Neural progenitor cell (in vitro differentiated cells): Measurements from ENCODE around the gene TPP1. TPM values are rescaled to one million over a fixed set of nuclear protein-coding genes. Genes with fewer than 3 reads are reported as not detected.
A peak's percentile ranks its signal among the peaks of the same experiment; 100 is the strongest.

Source experiments
- DNase-seq: peaks from one replicate; pipeline ENCODE4 v3.0.0-alpha.2; 2016; ENCODE audit warnings: low spot score
- H2AFZ ChIP-seq: fragments of 200-600 bp; sonication (generic); replicated peaks from 2 replicates; pipeline ENCODE4 v1.6.1; 2016; ENCODE audit warnings: antibody characterized with exemption
- H3F3A ChIP-seq: fragments of 200-600 bp; sonication (generic); 2 replicates; pipeline ENCODE4 v1.6.1; 2016; ENCODE audit warnings: antibody characterized with exemption, low read depth
- H3K27ac ChIP-seq: fragments of 200-600 bp; sonication (generic); 2 replicates; pipeline ENCODE4 v1.5.1; 2016; ENCODE audit warnings: mild to moderate bottlenecking
- H3K27me3 ChIP-seq: fragments of 200-600 bp; sonication (generic); 2 replicates; pipeline ENCODE4 v1.6.1; 2016; ENCODE audit warnings: mild to moderate bottlenecking, moderate library complexity
- H3K36me3 ChIP-seq: fragments of 200-600 bp; sonication (generic); 2 replicates; pipeline ENCODE4 v1.5.1; 2016
- H3K4me1 ChIP-seq: fragments of 200-600 bp; sonication (generic); 2 replicates; pipeline ENCODE4 v1.6.1; 2016; ENCODE audit warnings: mixed run types
- H3K4me2 ChIP-seq: fragments of 200-600 bp; sonication (generic); 2 replicates; pipeline ENCODE4 v1.6.1; 2016
- H3K4me3 ChIP-seq: fragments of 200-600 bp; sonication (generic); 2 replicates; pipeline ENCODE4 v1.5.1; 2016
- H3K79me2 ChIP-seq: fragments of 200-600 bp; sonication (generic); 2 replicates; pipeline ENCODE4 v1.6.1; 2016; ENCODE audit warnings: low read depth
- H3K9ac ChIP-seq: fragments of 200-600 bp; sonication (generic); 2 replicates; pipeline ENCODE4 v1.6.1; 2016
- H3K9me3 ChIP-seq: fragments of 200-600 bp; sonication (generic); 2 replicates; pipeline ENCODE4 v1.5.1; 2016; ENCODE audit warnings: low read depth
- H4K20me1 ChIP-seq: fragments of 200-600 bp; sonication (generic); 2 replicates; pipeline ENCODE4 v1.6.1; 2016; ENCODE audit warnings: low read depth
- H3K27ac Mint-ChIP-seq: 3 replicates; pipeline ENCODE4 v1.8.0; 2021; ENCODE audit warnings: mixed read lengths
- H3K27me3 Mint-ChIP-seq: 2 replicates; pipeline ENCODE4 v1.8.0; 2022; ENCODE audit warnings: low read depth, mild to moderate bottlenecking, inconsistent platforms, moderate library complexity, mixed read lengths; ENCODE audit not compliant: insufficient read depth
- H3K36me3 Mint-ChIP-seq: 3 replicates; pipeline ENCODE4 v1.8.0; 2021; ENCODE audit warnings: mixed read lengths
- H3K4me1 Mint-ChIP-seq: 3 replicates; pipeline ENCODE4 v1.8.0; 2021; ENCODE audit warnings: mixed read lengths
- H3K4me3 Mint-ChIP-seq: 3 replicates; pipeline ENCODE4 v1.8.0; 2021; ENCODE audit warnings: mild to moderate bottlenecking, moderate library complexity, mixed read lengths
- H3K9me3 Mint-ChIP-seq: 3 replicates; pipeline ENCODE4 v1.8.0; 2020; ENCODE audit warnings: mixed read lengths
- EZH2 ChIP-seq: fragments of 200-600 bp; sonication (generic); IDR thresholded peaks from 2 replicates; pipeline ENCODE4 v1.6.1; 2017; ENCODE audit warnings: antibody characterized with exemption, mild to moderate bottlenecking, moderate library complexity
- EZH2phosphoT487 ChIP-seq: fragments of 200-600 bp; sonication (generic); IDR thresholded peaks from 2 replicates; pipeline ENCODE4 v1.6.1; 2017; ENCODE audit warnings: antibody characterized with exemption
- total RNA-seq: library from RNA; depleted of rRNA; stranded (reverse); fragments of >200 nt; gene quantifications from 2 replicates; pipeline ENCODE4 v1.2.3, GENCODE V29; 2015; ENCODE audit warnings: low replicate concordance
- TF ChIP-seq, protein P1 (sequence below): fragments of 200-600 bp; sonication (generic); IDR thresholded peaks from 2 replicates; pipeline ENCODE4 v1.5.1; 2017; ENCODE audit warnings: antibody characterized with exemption, mild to moderate bottlenecking

The TPP1 gene
- total RNA-seq, 1 donor from 2014 or later = 9.9 TPM

DNA sequence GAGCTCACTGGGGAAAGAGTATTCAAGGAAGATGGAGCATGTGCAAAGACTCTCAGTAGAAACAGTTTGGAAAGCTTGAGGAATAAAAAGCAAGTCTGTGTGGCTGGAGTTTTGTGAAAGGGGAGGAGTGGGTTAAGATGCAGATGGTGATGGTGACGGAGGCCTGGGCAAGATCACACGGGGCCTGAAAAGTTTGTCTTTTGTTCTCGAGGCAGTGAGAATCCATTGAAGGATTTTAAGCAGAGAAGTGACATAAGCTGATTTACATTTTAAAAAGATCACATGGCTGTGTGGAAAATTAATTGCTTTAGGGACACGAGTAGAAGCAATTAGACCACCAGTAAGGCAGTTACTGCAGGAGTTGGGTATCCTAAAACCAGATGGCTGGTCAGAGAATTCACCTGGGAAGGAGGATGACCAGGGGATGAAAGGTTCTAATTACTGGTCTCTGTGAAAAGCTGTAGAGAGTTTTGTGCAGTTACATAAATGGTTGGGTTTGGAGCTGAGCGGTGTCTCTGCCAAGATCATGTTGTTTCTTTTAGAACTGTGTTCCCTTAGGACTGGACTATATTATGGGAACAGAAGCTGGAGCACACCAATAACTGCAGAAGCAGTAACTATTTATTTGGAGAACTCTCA lies 22.9 kb downstream of the TPP1 start:
- no peak for TF ChIP-seq EZH2
- TF ChIP-seq, protein P1, sequence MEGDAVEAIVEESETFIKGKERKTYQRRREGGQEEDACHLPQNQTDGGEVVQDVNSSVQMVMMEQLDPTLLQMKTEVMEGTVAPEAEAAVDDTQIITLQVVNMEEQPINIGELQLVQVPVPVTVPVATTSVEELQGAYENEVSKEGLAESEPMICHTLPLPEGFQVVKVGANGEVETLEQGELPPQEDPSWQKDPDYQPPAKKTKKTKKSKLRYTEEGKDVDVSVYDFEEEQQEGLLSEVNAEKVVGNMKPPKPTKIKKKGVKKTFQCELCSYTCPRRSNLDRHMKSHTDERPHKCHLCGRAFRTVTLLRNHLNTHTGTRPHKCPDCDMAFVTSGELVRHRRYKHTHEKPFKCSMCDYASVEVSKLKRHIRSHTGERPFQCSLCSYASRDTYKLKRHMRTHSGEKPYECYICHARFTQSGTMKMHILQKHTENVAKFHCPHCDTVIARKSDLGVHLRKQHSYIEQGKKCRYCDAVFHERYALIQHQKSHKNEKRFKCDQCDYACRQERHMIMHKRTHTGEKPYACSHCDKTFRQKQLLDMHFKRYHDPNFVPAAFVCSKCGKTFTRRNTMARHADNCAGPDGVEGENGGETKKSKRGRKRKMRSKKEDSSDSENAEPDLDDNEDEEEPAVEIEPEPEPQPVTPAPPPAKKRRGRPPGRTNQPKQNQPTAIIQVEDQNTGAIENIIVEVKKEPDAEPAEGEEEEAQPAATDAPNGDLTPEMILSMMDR = no peak
- TF ChIP-seq EZH2phosphoT487 = no peak
- H3K4me1 Mint-ChIP-seq = peaks cover 10% of the 10 kb centered on the region
- H3K27ac ChIP-seq = peak overlapping the region; percentile 46

DNA sequence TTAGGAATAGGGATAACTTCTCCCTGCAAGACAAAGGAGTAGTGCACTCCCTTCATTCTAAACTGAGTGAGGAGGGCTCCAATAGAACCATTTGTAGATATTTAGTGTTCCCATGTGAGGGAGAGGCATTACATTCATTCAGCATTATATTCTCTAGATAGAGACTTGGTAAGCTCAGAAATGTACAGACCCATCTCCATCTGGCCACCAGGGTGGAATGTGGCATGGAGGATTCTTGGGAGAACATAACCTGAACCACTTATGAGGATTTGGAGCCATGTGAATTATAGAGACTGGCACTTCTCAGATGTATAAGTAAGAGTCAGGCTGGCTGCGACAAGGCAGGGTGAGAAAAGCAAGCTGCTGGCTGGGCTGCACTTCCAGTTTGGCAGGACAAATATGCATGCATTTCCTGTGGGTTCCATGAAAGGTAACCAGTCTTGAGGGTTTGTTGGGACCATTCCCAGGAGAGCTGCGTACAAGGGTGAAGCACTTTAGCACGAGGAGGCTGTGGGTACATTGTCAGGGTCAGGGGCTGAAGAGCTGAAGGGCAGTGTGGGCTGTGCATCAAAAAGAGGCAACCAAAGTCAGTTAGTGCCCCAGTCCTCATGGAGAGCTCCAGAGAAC lies 25.0 kb downstream of the TPP1 start:
- Histone ChIP-seq H3K36me3 (peaks cover 5% of the 10 kb centered on the region), H3K27ac (no peak overlapping the region), H4K20me1 (no peaks in the 10 kb centered on the region), H3K9me3 (no peaks in the 10 kb centered on the region), H3K27me3 (no peaks in the 10 kb centered on the region), H3K79me2 (no peaks in the 10 kb centered on the region), H2AFZ (no peak overlapping the region), H3K4me3 (no peak overlapping the region), H3F3A (peaks cover 13% of the 10 kb centered on the region), H3K4me2 (no peak overlapping the region), H3K9ac (no peak overlapping the region), H3K4me1 (peaks cover 9% of the 10 kb centered on the region)
- no peak for DNase-seq
- no peak overlapping the region for H3K27ac Mint-ChIP-seq
- no peaks in the 10 kb centered on the region for H3K9me3 Mint-ChIP-seq
- no peak overlapping the region for H3K4me3 Mint-ChIP-seq
- H3K4me1 Mint-ChIP-seq = peaks cover 10% of the 10 kb centered on the region
- peaks cover 13% of the 10 kb centered on the region for H3K36me3 Mint-ChIP-seq
- TF ChIP-seq, protein P1 = no peak
- TF ChIP-seq EZH2 (no peak), EZH2phosphoT487 (no peak)
- no peaks in the 10 kb centered on the region for H3K27me3 Mint-ChIP-seq

More for the DNA sequence above, 22.9 kb downstream of the TPP1 start:
- Histone ChIP-seq H4K20me1 (no peaks in the 10 kb centered on the region), H3K27me3 (no peaks in the 10 kb centered on the region), H3K36me3 (no peaks in the 10 kb centered on the region), H3K79me2 (no peaks in the 10 kb centered on the region), H3K4me3 (no peak overlapping the region), H3K4me2 (peak overlapping the region; percentile 54), H2AFZ (no peak overlapping the region), H3K9me3 (no peaks in the 10 kb centered on the region), H3K9ac (no peak overlapping the region), H3K4me1 (peaks cover 9% of the 10 kb centered on the region), H3F3A (peaks cover 10% of the 10 kb centered on the region)
- Mint-ChIP-seq H3K9me3 (no peaks in the 10 kb centered on the region), H3K36me3 (peaks cover 18% of the 10 kb centered on the region), H3K27me3 (no peaks in the 10 kb centered on the region), H3K4me3 (no peak overlapping the region), H3K27ac (no peak overlapping the region)
- DNase-seq = no peak

DNA sequence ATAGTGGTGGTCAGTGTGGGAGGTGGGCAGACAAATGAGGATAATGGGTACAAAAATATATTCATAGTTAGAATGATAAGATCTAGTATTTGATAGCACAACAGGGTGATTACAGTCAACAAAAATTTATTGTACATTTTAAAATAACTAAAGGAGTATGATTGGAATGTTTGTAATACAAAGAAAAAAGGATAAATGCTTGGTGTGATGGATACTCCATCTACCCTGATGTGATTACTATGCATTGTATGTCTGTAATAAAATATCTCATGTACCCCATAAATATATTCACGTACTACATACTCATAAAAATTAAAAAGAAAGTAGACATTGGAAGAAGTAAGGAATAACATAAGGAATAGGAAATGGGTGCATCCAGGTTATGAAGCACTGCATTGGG lies 31.2 kb downstream of the TPP1 start:
- no peak for TF ChIP-seq EZH2phosphoT487
- H3K4me1 Mint-ChIP-seq = peaks cover 8% of the 10 kb centered on the region
- no peak overlapping the region for H3K27ac Mint-ChIP-seq
- Histone ChIP-seq H2AFZ (no peak overlapping the region), H3K9ac (no peak overlapping the region), H3K36me3 (peaks cover 5% of the 10 kb centered on the region), H4K20me1 (no peaks in the 10 kb centered on the region), H3K4me1 (peaks cover 22% of the 10 kb centered on the region), H3K9me3 (peaks cover 7% of the 10 kb centered on the region), H3K27me3 (no peaks in the 10 kb centered on the region), H3F3A (peaks cover 28% of the 10 kb centered on the region), H3K27ac (peak overlapping the region; percentile 59), H3K4me3 (no peak overlapping the region), H3K79me2 (no peaks in the 10 kb centered on the region), H3K4me2 (peak overlapping the region; percentile 78)
- H3K36me3 Mint-ChIP-seq = peaks cover 8% of the 10 kb centered on the region
- no peak overlapping the region for H3K4me3 Mint-ChIP-seq
- no peak for DNase-seq
- H3K27me3 Mint-ChIP-seq = no peaks in the 10 kb centered on the region
- H3K9me3 Mint-ChIP-seq = peaks cover 20% of the 10 kb centered on the region

DNA sequence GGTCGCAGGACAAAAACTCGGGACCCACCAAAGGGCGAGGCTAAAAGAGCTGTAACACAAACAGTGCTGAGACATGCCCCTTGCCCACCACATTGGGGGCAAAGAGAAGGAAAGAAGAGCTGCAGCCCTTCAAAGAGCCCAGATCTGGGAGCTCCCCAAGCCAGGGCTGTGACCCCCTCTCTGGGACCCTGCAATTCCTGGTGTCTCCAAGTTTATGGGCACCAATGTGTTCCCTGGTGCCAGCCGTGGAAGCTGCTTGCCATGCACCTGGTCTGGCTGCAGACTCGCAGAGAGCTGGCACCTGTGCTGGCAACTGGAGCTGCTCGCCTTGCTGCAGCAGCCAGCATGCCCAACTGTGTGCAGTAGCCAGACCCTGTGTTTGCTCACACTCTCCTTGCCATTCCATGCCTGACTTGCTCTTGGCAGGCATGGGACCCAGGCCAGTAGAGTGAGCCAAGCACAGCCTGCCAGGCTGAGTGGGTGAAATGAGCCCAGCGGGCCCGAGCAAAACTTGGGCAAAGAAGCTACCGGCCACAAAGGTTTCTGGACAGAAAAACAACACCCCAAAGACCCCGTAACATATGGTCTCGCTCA lies 31.8 kb downstream of the TPP1 start:
- no peaks in the 10 kb centered on the region for H4K20me1 ChIP-seq
- H3K36me3 Mint-ChIP-seq = peaks cover 10% of the 10 kb centered on the region
- H3K4me3 Mint-ChIP-seq = no peak overlapping the region
- peak overlapping the region; percentile 96 for H2AFZ ChIP-seq
- peaks cover 12% of the 10 kb centered on the region for H3K9me3 ChIP-seq
- H3K4me1 Mint-ChIP-seq = peaks cover 8% of the 10 kb centered on the region
- no peak overlapping the region for H3K9ac ChIP-seq
- H3K4me2 ChIP-seq = peak overlapping the region; percentile 78
- DNase-seq = no peak
- H3K79me2 ChIP-seq = no peaks in the 10 kb centered on the region
- peaks cover 22% of the 10 kb centered on the region for H3K4me1 ChIP-seq
- no peaks in the 10 kb centered on the region for H3K27me3 ChIP-seq
- H3K4me3 ChIP-seq = peak overlapping the region; percentile 29
- H3F3A ChIP-seq = peaks cover 28% of the 10 kb centered on the region
- peaks cover 24% of the 10 kb centered on the region for H3K9me3 Mint-ChIP-seq
- H3K27ac ChIP-seq = peak overlapping the region; percentile 59
- no peaks in the 10 kb centered on the region for H3K27me3 Mint-ChIP-seq
- no peak overlapping the region for H3K27ac Mint-ChIP-seq
- TF ChIP-seq EZH2 (no peak), EZH2phosphoT487 (no peak)
- TF ChIP-seq, protein P1 = no peak
- peaks cover 5% of the 10 kb centered on the region for H3K36me3 ChIP-seq
